Naive thymus-derived CD4-positive, alpha-beta T cell (primary cell): ENCODE measurements around the gene POPDC2. TPM values are rescaled to one million over a fixed set of nuclear protein-coding genes. Genes with fewer than 3 reads are reported as not detected.

Experiments
- ATAC-seq: fragments of 150-1000 bp; cut with Tn5 transposase; 2 replicates; pipeline ENCODE4 v1.10.0; 2021; ENCODE audit warnings: mild to moderate bottlenecking, moderate library complexity
- CTCF ChIA-PET: fragments of 350-600 bp; sonication (Branson Sonifier 250); formaldehyde crosslinking; loops from one replicate; lab custom pipeline; 2021; ENCODE audit warnings: antibody characterized with exemption; lab: Charles Lee
- POLR2A ChIA-PET: fragments of 350-600 bp; sonication (Branson Sonifier 250); formaldehyde crosslinking; loops from one replicate; lab custom pipeline; 2021; ENCODE audit warnings: antibody characterized with exemption, inconsistent platforms; lab: Charles Lee
- DNase-seq, 9 donors: peaks; one replicate each; pipeline versions ENCODE4 v3.0.0 to v3.0.0-alpha.2; 2020 to 2022; ENCODE audit warnings: mixed read lengths in 1 of 9
- H3K27ac ChIP-seq: one replicate; pipeline ENCODE4 v1.7.0; 2013; ENCODE audit warnings: mild to moderate bottlenecking, low read depth, low read length, moderate library complexity
- H3K27me3 ChIP-seq, 2 donors: one replicate each; pipeline ENCODE4 v1.7.0; 2013; ENCODE audit warnings: low read length in 2 of 2, mild to moderate bottlenecking in 2 of 2, moderate library complexity in 2 of 2; ENCODE audit not compliant: control insufficient read depth in 2 of 2, insufficient read depth in 2 of 2
- H3K36me3 ChIP-seq, 3 experiments: 1 replicate in 2 of 3; 2 replicates in 1 of 3; pipeline ENCODE4 v1.7.0; 2013; ENCODE audit warnings: low read length in 3 of 3, mild to moderate bottlenecking in 3 of 3, moderate library complexity in 1 of 3; ENCODE audit not compliant: insufficient read depth in 3 of 3, control insufficient read depth in 2 of 3
- H3K4me1 ChIP-seq, 2 donors: one replicate each; pipeline ENCODE4 v1.7.0; 2013; ENCODE audit warnings: low read length in 2 of 2, mild to moderate bottlenecking in 2 of 2, moderate library complexity in 1 of 2; ENCODE audit not compliant: control insufficient read depth in 2 of 2, insufficient read depth in 2 of 2
- H3K4me3 ChIP-seq: 2 replicates; pipeline ENCODE4 v1.7.0; 2013; ENCODE audit warnings: mild to moderate bottlenecking, low read length
- H3K9me3 ChIP-seq, 3 experiments: 1 replicate in 2 of 3; 2 replicates in 1 of 3; pipeline ENCODE4 v1.7.0; 2013; ENCODE audit warnings: low read length in 3 of 3; ENCODE audit not compliant: control insufficient read depth in 2 of 3
- H3K27ac Mint-ChIP-seq, 9 donors: one replicate each; pipeline ENCODE4 v1.8.0; 2020 to 2022; ENCODE audit warnings: mixed read lengths in 9 of 9, mild to moderate bottlenecking in 8 of 9, moderate library complexity in 5 of 9, inconsistent platforms in 2 of 9
- H3K27me3 Mint-ChIP-seq, 5 donors: one replicate each; pipeline ENCODE4 v1.8.0; 2021 to 2022; ENCODE audit warnings: mixed read lengths in 5 of 5, mild to moderate bottlenecking in 1 of 5
- H3K36me3 Mint-ChIP-seq, 5 donors: one replicate each; pipeline ENCODE4 v1.8.0; 2020 to 2022; ENCODE audit warnings: mixed read lengths in 5 of 5, mild to moderate bottlenecking in 3 of 5, inconsistent platforms in 1 of 5
- H3K4me1 Mint-ChIP-seq, 7 donors: one replicate each; pipeline ENCODE4 v1.8.0; 2020 to 2022; ENCODE audit warnings: mixed read lengths in 7 of 7, mild to moderate bottlenecking in 3 of 7, inconsistent platforms in 1 of 7
- H3K4me3 Mint-ChIP-seq, 10 donors: one replicate each; pipeline ENCODE4 v1.8.0; 2020 to 2022; ENCODE audit warnings: mild to moderate bottlenecking in 10 of 10, mixed read lengths in 10 of 10, moderate library complexity in 6 of 10, inconsistent platforms in 2 of 10
- H3K9me3 Mint-ChIP-seq, 11 donors: one replicate each; pipeline ENCODE4 v1.8.0; 2020 to 2022; ENCODE audit warnings: mixed read lengths in 11 of 11, mild to moderate bottlenecking in 4 of 11, inconsistent platforms in 1 of 11, moderate library complexity in 1 of 11
- intact Hi-C, 2 donors: fragments of 100-400 bp; cut with micrococcal nuclease; formaldehyde crosslinking; loops; one replicate each; pipeline ENCODE4 v1.15.1; 2023
- polyA plus RNA-seq, 2 donors: library from polyadenylated mRNA; unstranded; fragments of 300-500 nt; fragmentation: Illumina TruSeq; gene quantifications; one replicate each; pipeline ENCODE4 v1.2.3, GENCODE V29; 2021
- total RNA-seq, 6 experiments: library from RNA in 5 of 6; stranded (reverse) in 5 of 6; gene quantifications; 1 replicate in 5 of 6; 2 replicates in 1 of 6; pipeline ENCODE4 v1.2.3 and lab custom pipeline; 2021 to 2026

POPDC2 gene
- total and polyA plus RNA-seq, 7 experiments from 2014 or later: 2.0 to 6.0 (median 4.3) TPM

GRCh38 chr3:119637679-119638477 is 22.5 kb downstream of the POPDC2 start:
- ChIA-PET CTCF (no interaction called here), POLR2A (no interaction called here)
- intact Hi-C loops: loop anchor here in 1 of 2 donors (1.0 to 2.0 kb wide), 3 partner anchors 8 to 315 kb away; partner anchors contain the start of gene CFAP91
- Histone ChIP-seq H3K4me3 (no peak overlapping the region), H3K36me3 (peaks cover 0 to 6% (median 0%) of the 10 kb centered on the region in 3 experiments), H3K27me3 (no peaks in the 10 kb centered on the region), H3K4me1 (no peaks in the 10 kb centered on the region), H3K9me3 (no peaks in the 10 kb centered on the region), H3K27ac (no peak overlapping the region)
- peak overlapping the region in 1 of 10 donors; percentile 59 for H3K4me3 Mint-ChIP-seq
- peaks cover 0 to 41% (median 16%) of the 10 kb centered on the region in 5 donors for H3K36me3 Mint-ChIP-seq
- peak overlapping the region in 1 of 9 donors; percentile 88 for H3K27ac Mint-ChIP-seq
- peaks cover 0 to 43% (median 0%) of the 10 kb centered on the region in 7 donors for H3K4me1 Mint-ChIP-seq
- DNase-seq: no peak
- peak; percentile 63 for ATAC-seq
- H3K9me3 Mint-ChIP-seq: peaks cover 0 to 5% (median 0%) of the 10 kb centered on the region in 11 donors
- H3K27me3 Mint-ChIP-seq: no peaks in the 10 kb centered on the region

GRCh38 chr3:119636891-119637611 is 23.3 kb downstream of the POPDC2 start:
- Histone ChIP-seq H3K4me1 (no peaks in the 10 kb centered on the region), H3K27ac (no peak overlapping the region), H3K9me3 (no peaks in the 10 kb centered on the region), H3K27me3 (no peaks in the 10 kb centered on the region), H3K4me3 (no peak overlapping the region), H3K36me3 (peaks cover 0 to 3% (median 0%) of the 10 kb centered on the region in 3 experiments)
- Mint-ChIP-seq H3K27ac (no peak overlapping the region), H3K27me3 (no peaks in the 10 kb centered on the region), H3K4me1 (peaks cover 0 to 38% (median 0%) of the 10 kb centered on the region in 7 donors), H3K4me3 (no peak overlapping the region), H3K36me3 (peaks cover 0 to 37% (median 16%) of the 10 kb centered on the region in 5 donors), H3K9me3 (peaks cover 0 to 5% (median 0%) of the 10 kb centered on the region in 11 donors)
- intact Hi-C loops: no loop called here
- no peak for ATAC-seq
- CTCF ChIA-PET: no interaction called here
- DNase-seq: no peak
- POLR2A ChIA-PET: no interaction called here

GRCh38 chr3:119636249-119636648 is 24.1 kb downstream of the POPDC2 start:
- Mint-ChIP-seq H3K36me3 (peaks cover 0 to 34% (median 13%) of the 10 kb centered on the region in 5 donors), H3K4me3 (no peak overlapping the region), H3K27me3 (no peaks in the 10 kb centered on the region), H3K9me3 (peaks cover 0 to 5% (median 0%) of the 10 kb centered on the region in 11 donors), H3K27ac (no peak overlapping the region), H3K4me1 (peaks cover 0 to 38% (median 0%) of the 10 kb centered on the region in 7 donors)
- CTCF ChIA-PET: no interaction called here
- Histone ChIP-seq H3K36me3 (no peaks in the 10 kb centered on the region), H3K27me3 (no peaks in the 10 kb centered on the region), H3K27ac (no peak overlapping the region), H3K4me3 (no peak overlapping the region), H3K9me3 (no peaks in the 10 kb centered on the region), H3K4me1 (no peaks in the 10 kb centered on the region)
- DNase-seq: no peak
- POLR2A ChIA-PET: no interaction called here
- intact Hi-C loops: no loop called here
- ATAC-seq: no peak

GRCh38 chr3:119635719-119636118 is 24.7 kb downstream of the POPDC2 start:
- ChIA-PET POLR2A (no interaction called here), CTCF (no interaction called here)
- H3K27me3 ChIP-seq: no peaks in the 10 kb centered on the region
- no peak overlapping the region for H3K27ac ChIP-seq
- no peaks in the 10 kb centered on the region for H3K9me3 ChIP-seq
- H3K9me3 Mint-ChIP-seq: peaks cover 0 to 5% (median 0%) of the 10 kb centered on the region in 11 donors
- peaks cover 0 to 4% (median 0%) of the 10 kb centered on the region in 5 donors for H3K27me3 Mint-ChIP-seq
- DNase-seq (no peak), ATAC-seq (no peak)
- no peaks in the 10 kb centered on the region for H3K4me1 ChIP-seq
- H3K27ac Mint-ChIP-seq: no peak overlapping the region
- no peak overlapping the region for H3K4me3 Mint-ChIP-seq
- no peaks in the 10 kb centered on the region for H3K36me3 ChIP-seq
- H3K36me3 Mint-ChIP-seq: peaks cover 0 to 31% (median 9%) of the 10 kb centered on the region in 5 donors
- intact Hi-C loops: no loop called here
- H3K4me1 Mint-ChIP-seq: peaks cover 0 to 41% (median 0%) of the 10 kb centered on the region in 7 donors
- H3K4me3 ChIP-seq: no peak overlapping the region

- H3K27me3 ChIP-seq: no peaks in the 10 kb centered on the region
- no peak for ATAC-seq
- POLR2A ChIA-PET: no interaction called here
Measured at GRCh38 chr3:119632829-119633228, 27.6 kb downstream of the POPDC2 start.

GRCh38 chr3:119632216-119632615 is 28.2 kb downstream of the POPDC2 start:
- H3K27ac Mint-ChIP-seq: no peak overlapping the region
- Histone ChIP-seq H3K27ac (no peak overlapping the region), H3K9me3 (no peaks in the 10 kb centered on the region), H3K36me3 (no peaks in the 10 kb centered on the region), H3K27me3 (no peaks in the 10 kb centered on the region), H3K4me3 (no peak overlapping the region), H3K4me1 (no peaks in the 10 kb centered on the region)
- no peak overlapping the region for H3K4me3 Mint-ChIP-seq
- H3K36me3 Mint-ChIP-seq: peaks cover 0 to 17% (median 2%) of the 10 kb centered on the region in 5 donors
- ATAC-seq: no peak
- H3K4me1 Mint-ChIP-seq: peaks cover 0 to 37% (median 6%) of the 10 kb centered on the region in 7 donors
- H3K27me3 Mint-ChIP-seq: peaks cover 0 to 19% (median 4%) of the 10 kb centered on the region in 5 donors
- CTCF ChIA-PET: no interaction called here
- POLR2A ChIA-PET: no interaction called here
- H3K9me3 Mint-ChIP-seq: peaks cover 0 to 1% (median 0%) of the 10 kb centered on the region in 11 donors
- intact Hi-C loops: no loop called here
- no peak for DNase-seq

More at GRCh38 chr3:119632829-119633228, 27.6 kb downstream of the POPDC2 start:
- peaks cover 0 to 1% (median 0%) of the 10 kb centered on the region in 11 donors for H3K9me3 Mint-ChIP-seq
- CTCF ChIA-PET: no interaction called here
- H3K36me3 ChIP-seq: no peaks in the 10 kb centered on the region
- H3K27ac Mint-ChIP-seq: no peak overlapping the region
- no peaks in the 10 kb centered on the region for H3K4me1 ChIP-seq
- peaks cover 0 to 35% (median 0%) of the 10 kb centered on the region in 7 donors for H3K4me1 Mint-ChIP-seq
- DNase-seq: no peak
- no peak overlapping the region for H3K4me3 ChIP-seq
- intact Hi-C loops: no loop called here
- no peaks in the 10 kb centered on the region for H3K9me3 ChIP-seq
- no peak overlapping the region for H3K4me3 Mint-ChIP-seq
- no peak overlapping the region for H3K27ac ChIP-seq
- H3K27me3 Mint-ChIP-seq: peaks cover 0 to 13% (median 4%) of the 10 kb centered on the region in 5 donors
- peaks cover 0 to 18% (median 3%) of the 10 kb centered on the region in 5 donors for H3K36me3 Mint-ChIP-seq
